ENCODE measurements around the gene ZNF207. TPM values are rescaled to one million over a fixed set of nuclear protein-coding genes. Genes with fewer than 3 reads are reported as not detected.
"Not testable (repeated sequence)": the region's sequence is repeated elsewhere in the genome, so short reads cannot be mapped to it uniquely, and the experiment has no call there.

ZNF207 gene
- total RNA-seq, 3 donors from 2014 or later (not counting 1 experiment from before 2014, with no cell fraction given), result 378 to 444 (median 428) TPM

- H3K9me3 Mint-ChIP-seq, result no peaks in the 10 kb centered on the region
- H3K27ac Mint-ChIP-seq, result peak overlapping the region; percentile 100
- ATAC-seq (peak; percentile 37 to 49 (median 43)), DNase-seq (peak in 1 of 2 donors; percentile 77)
- intact Hi-C loops (cut with micrococcal nuclease), result loop anchor here (1.0 kb wide), 2 partner anchors 10 to 93 kb away; partner anchors contain the start of gene PSMD11
- no peaks in the 10 kb centered on the region for H3K9me3 ChIP-seq (ENCODE audit: control insufficient read depth, insufficient read depth, low read length)
- H3K27me3 ChIP-seq (ENCODE audit: control insufficient read depth, insufficient read depth, low read length), result no peaks in the 10 kb centered on the region
- H3K36me3 Mint-ChIP-seq, result peaks cover 15% of the 10 kb centered on the region
- H3K36me3 ChIP-seq (ENCODE audit: control insufficient read depth, insufficient read depth, low read length), result peaks cover 27% of the 10 kb centered on the region
- peaks cover 40 to 49% of the 10 kb centered on the region in 2 donors for H3K4me1 Mint-ChIP-seq
- peaks cover 37% of the 10 kb centered on the region for H3K4me1 ChIP-seq (ENCODE audit: control insufficient read depth, insufficient read depth, low read length)
- H3K27ac ChIP-seq (ENCODE audit: low read length), result peak overlapping the region; percentile 97
- TF ChIP-seq CTCF (IDR thresholded peaks at IDR 0.05), result no peak
- H3K27me3 Mint-ChIP-seq (ENCODE audit: low read depth in 2 of 2), result no peaks in the 10 kb centered on the region
- peak overlapping the region; percentile 100 for H3K4me3 Mint-ChIP-seq
- 0% methylated on average over 15 of the region's 20 CpGs for WGBS (ENCODE audit: insufficient coverage)
- H3K4me3 ChIP-seq (ENCODE audit: low read length), result peak overlapping the region; percentile 94
Observed at GRCh38 chr17:32350666-32351418, 885 bp downstream of the ZNF207 start.

- peaks cover 15% of the 10 kb centered on the region for H3K36me3 Mint-ChIP-seq
Observed at GRCh38 chr17:32352734-32353133, 2.8 kb downstream of the ZNF207 start.

GRCh38 chr17:32355649-32356377, 5.9 kb downstream of the ZNF207 start:
- H3K27ac Mint-ChIP-seq, result peak overlapping the region; percentile 8 to 81
- no peaks in the 10 kb centered on the region for H3K27me3 Mint-ChIP-seq (ENCODE audit: low read depth in 2 of 2)
- 67% methylated on average over 5 of the region's 6 CpGs for WGBS (ENCODE audit: insufficient coverage)
- Histone ChIP-seq H3K4me3 (ENCODE audit: low read length) (no peak overlapping the region), H3K4me1 (ENCODE audit: control insufficient read depth, insufficient read depth, low read length) (peaks cover 43% of the 10 kb centered on the region), H3K27me3 (ENCODE audit: control insufficient read depth, insufficient read depth, low read length) (no peaks in the 10 kb centered on the region), H3K9me3 (ENCODE audit: control insufficient read depth, insufficient read depth, low read length) (no peaks in the 10 kb centered on the region), H3K27ac (ENCODE audit: low read length) (no peak overlapping the region), H3K36me3 (ENCODE audit: control insufficient read depth, insufficient read depth, low read length) (peaks cover 66% of the 10 kb centered on the region)
- H3K4me1 Mint-ChIP-seq, result peaks cover 47 to 56% of the 10 kb centered on the region in 2 donors
- H3K4me3 Mint-ChIP-seq, result peak overlapping the region; percentile 64
- H3K9me3 Mint-ChIP-seq, result no peaks in the 10 kb centered on the region
- DNase-seq (no peak), ATAC-seq (no peak)
- H3K36me3 Mint-ChIP-seq, result peaks cover 5% of the 10 kb centered on the region
- TF ChIP-seq CTCF (IDR thresholded peaks at IDR 0.05), result no peak
- intact Hi-C loops (cut with micrococcal nuclease), result no loop called here

More at GRCh38 chr17:32352734-32353133, 2.8 kb downstream of the ZNF207 start:
- H3K9me3 ChIP-seq (ENCODE audit: control insufficient read depth, insufficient read depth, low read length); H3K27ac ChIP-seq (ENCODE audit: low read length); H3K4me3 ChIP-seq (ENCODE audit: low read length); H3K9me3 Mint-ChIP-seq; ATAC-seq; H3K27me3 ChIP-seq (ENCODE audit: control insufficient read depth, insufficient read depth, low read length); intact Hi-C loops (cut with micrococcal nuclease); H3K27me3 Mint-ChIP-seq (ENCODE audit: low read depth in 2 of 2); DNase-seq: not testable (repeated sequence)
- Mint-ChIP-seq H3K27ac (peak overlapping the region; percentile 36 to 100), H3K4me1 (peaks cover 48 to 59% of the 10 kb centered on the region in 2 donors), H3K4me3 (peak overlapping the region; percentile 100)
- WGBS (ENCODE audit: insufficient coverage), result 93% methylated on average over 9 of the region's 9 CpGs
- H3K4me1 ChIP-seq (ENCODE audit: control insufficient read depth, insufficient read depth, low read length), result peaks cover 46% of the 10 kb centered on the region
- H3K36me3 ChIP-seq (ENCODE audit: control insufficient read depth, insufficient read depth, low read length), result peaks cover 37% of the 10 kb centered on the region

DNA sequence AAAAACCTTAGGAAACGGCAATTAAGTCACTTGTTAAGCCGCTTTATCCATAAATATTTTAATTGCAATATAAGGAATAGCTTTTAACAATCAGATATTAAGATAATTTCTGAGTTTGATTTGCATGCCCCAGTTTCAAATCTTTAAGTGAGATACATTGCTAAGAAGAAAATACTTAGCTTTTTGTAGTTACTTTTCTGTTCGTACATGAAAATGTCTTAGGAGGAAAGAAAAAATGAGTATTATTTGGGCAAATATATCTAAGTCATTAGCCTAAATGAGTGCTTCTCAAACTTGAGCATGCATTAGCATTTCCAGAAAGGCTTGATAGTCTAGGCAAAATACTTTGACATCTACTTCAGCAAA, 6.4 kb downstream of the ZNF207 start:
- Histone ChIP-seq H3K4me1 (ENCODE audit: control insufficient read depth, insufficient read depth, low read length) (peaks cover 43% of the 10 kb centered on the region), H3K4me3 (ENCODE audit: low read length) (no peak overlapping the region), H3K27ac (ENCODE audit: low read length) (no peak overlapping the region), H3K9me3 (ENCODE audit: control insufficient read depth, insufficient read depth, low read length) (no peaks in the 10 kb centered on the region), H3K27me3 (ENCODE audit: control insufficient read depth, insufficient read depth, low read length) (no peaks in the 10 kb centered on the region), H3K36me3 (ENCODE audit: control insufficient read depth, insufficient read depth, low read length) (peaks cover 71% of the 10 kb centered on the region)
- 71% methylated on average over 1 of the region's 3 CpGs for WGBS (ENCODE audit: insufficient coverage)
- peak overlapping the region; percentile 64 for H3K4me3 Mint-ChIP-seq
- intact Hi-C loops (cut with micrococcal nuclease), result no loop called here
- DNase-seq, result no peak
- H3K36me3 Mint-ChIP-seq, result peaks cover 8% of the 10 kb centered on the region
- no peak for ATAC-seq
- H3K27ac Mint-ChIP-seq, result peak overlapping the region; percentile 8 to 63
- H3K27me3 Mint-ChIP-seq (ENCODE audit: low read depth in 2 of 2), result no peaks in the 10 kb centered on the region
- H3K9me3 Mint-ChIP-seq, result no peaks in the 10 kb centered on the region
- TF ChIP-seq CTCF (IDR thresholded peaks at IDR 0.05), result no peak
- H3K4me1 Mint-ChIP-seq, result peaks cover 49 to 56% of the 10 kb centered on the region in 2 donors
